GM12873 (cell line): ENCODE data around the gene ANKRD49.

Source experiments
- TF ChIP-seq, protein P1 (sequence below): IDR thresholded peaks from 2 replicates; pipeline ENCODE4 v1.5.1; 2012; ENCODE audit warnings: low read depth, mild to moderate bottlenecking, moderate library complexity, low read length, control low read depth; ENCODE audit not compliant: insufficient read depth; ENCODE audit errors: missing control alignments

ANKRD49 gene

GRCh38 chr11:94454301-94454700, 39.5 kb upstream of the ANKRD49 start:
- TF ChIP-seq, protein P1, sequence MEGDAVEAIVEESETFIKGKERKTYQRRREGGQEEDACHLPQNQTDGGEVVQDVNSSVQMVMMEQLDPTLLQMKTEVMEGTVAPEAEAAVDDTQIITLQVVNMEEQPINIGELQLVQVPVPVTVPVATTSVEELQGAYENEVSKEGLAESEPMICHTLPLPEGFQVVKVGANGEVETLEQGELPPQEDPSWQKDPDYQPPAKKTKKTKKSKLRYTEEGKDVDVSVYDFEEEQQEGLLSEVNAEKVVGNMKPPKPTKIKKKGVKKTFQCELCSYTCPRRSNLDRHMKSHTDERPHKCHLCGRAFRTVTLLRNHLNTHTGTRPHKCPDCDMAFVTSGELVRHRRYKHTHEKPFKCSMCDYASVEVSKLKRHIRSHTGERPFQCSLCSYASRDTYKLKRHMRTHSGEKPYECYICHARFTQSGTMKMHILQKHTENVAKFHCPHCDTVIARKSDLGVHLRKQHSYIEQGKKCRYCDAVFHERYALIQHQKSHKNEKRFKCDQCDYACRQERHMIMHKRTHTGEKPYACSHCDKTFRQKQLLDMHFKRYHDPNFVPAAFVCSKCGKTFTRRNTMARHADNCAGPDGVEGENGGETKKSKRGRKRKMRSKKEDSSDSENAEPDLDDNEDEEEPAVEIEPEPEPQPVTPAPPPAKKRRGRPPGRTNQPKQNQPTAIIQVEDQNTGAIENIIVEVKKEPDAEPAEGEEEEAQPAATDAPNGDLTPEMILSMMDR = no peak

- TF ChIP-seq, protein P1 = no peak
These were observed 37.9 kb upstream of the ANKRD49 start for GRCh38 chr11:94455861-94456260.

- TF ChIP-seq, protein P1 = no peak
These were observed 36.4 kb upstream of the ANKRD49 start for GRCh38 chr11:94457118-94458029.

DNA sequence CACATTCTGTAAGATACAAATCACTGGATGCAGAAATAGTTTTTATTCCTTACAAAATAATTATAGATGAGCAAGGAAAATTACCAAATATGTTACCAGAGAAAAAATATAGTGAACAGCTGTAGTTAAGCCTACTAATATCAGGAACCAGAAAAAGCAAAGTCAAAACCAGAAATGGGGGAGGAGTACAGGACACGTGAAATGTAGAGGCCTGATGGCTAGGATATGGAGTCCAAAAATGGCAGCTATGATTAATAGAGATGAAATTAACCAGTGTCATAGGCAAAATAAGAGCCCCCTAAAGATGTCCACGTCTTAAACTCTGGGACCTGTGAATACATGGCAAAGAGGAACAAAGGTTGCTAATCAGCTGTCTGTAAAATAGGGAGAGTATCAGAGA, 34.2 kb upstream of the ANKRD49 start:
- TF ChIP-seq, protein P1 = no peak

GRCh38 chr11:94469416-94469815, 24.4 kb upstream of the ANKRD49 start:
- TF ChIP-seq, protein P1 = no peak

- TF ChIP-seq, protein P1 = no peak
These were observed 20.6 kb upstream of the ANKRD49 start for GRCh38 chr11:94472916-94473799.

- TF ChIP-seq, protein P1 = no peak
These were observed 16.2 kb upstream of the ANKRD49 start for GRCh38 chr11:94477624-94478023.
